HEK293 (cell line): ENCODE measurements around the gene RAB3C.

Experiments
- CTCF ChIA-PET: fragments of 350-600 bp; formaldehyde crosslinking; extraction: SDS; loops from one replicate; lab custom pipeline; 2021; ENCODE audit warnings: antibody characterized with exemption; lab: Yijun Ruan, JAX
- POLR2A ChIA-PET: fragments of 300-600 bp; formaldehyde crosslinking; extraction: SDS; loops from one replicate; lab custom pipeline; 2020; ENCODE audit warnings: antibody characterized with exemption, inconsistent platforms; lab: Yijun Ruan, JAX
- H3K27ac ChIP-seq: fragments of 200-500 bp; sonication (Bioruptor generic); 2 replicates; pipeline ENCODE4 v1.5.1; 2014; ENCODE audit warnings: low read depth, low read length, control low read depth, inconsistent platforms; ENCODE audit errors: extremely low read depth
- H3K36me3 ChIP-seq, 2 experiments: fragments of 200-500 bp in 1 of 2; sonication (Bioruptor generic) in 1 of 2; 1 replicate in 1 of 2; 2 replicates in 1 of 2; pipeline ENCODE4 v1.5.1; 2014 to 2017; ENCODE audit warnings: inconsistent platforms in 2 of 2, low read length in 2 of 2; ENCODE audit not compliant: control insufficient read depth in 2 of 2, insufficient read depth in 1 of 2
- H3K4me1 ChIP-seq: fragments of 200-500 bp; sonication (Bioruptor generic); 2 replicates; pipeline ENCODE4 v1.5.1; 2014; ENCODE audit warnings: mild to moderate bottlenecking, low read length, inconsistent platforms; ENCODE audit not compliant: control insufficient read depth, insufficient read depth
- H3K4me3 ChIP-seq: 2 replicates; pipeline ENCODE4 v1.5.1; 2011; ENCODE audit warnings: low read depth, mild to moderate bottlenecking, control low read depth, low read length, moderate library complexity
- H3K9me3 ChIP-seq: fragments of 200-500 bp; sonication (Bioruptor generic); 2 replicates; pipeline ENCODE4 v1.5.1; 2014; ENCODE audit warnings: low read depth, low read length, inconsistent platforms; ENCODE audit not compliant: control insufficient read depth, insufficient read depth
- GFI1B ChIP-seq: fragments of 450-650 bp; formaldehyde crosslinking; IDR thresholded peaks from 2 replicates; pipeline ENCODE4 v1.5.1; 2016; ENCODE audit warnings: missing biosample characterization, missing genetic modification characterization
- HOXC10 ChIP-seq: sonication (generic); formaldehyde crosslinking; IDR thresholded peaks from 2 replicates; pipeline ENCODE4 v1.8.1; 2023; ENCODE audit warnings: mild to moderate bottlenecking, missing genetic modification reagents
- KLF1 ChIP-seq: fragments of 450-650 bp; formaldehyde crosslinking; IDR thresholded peaks from 2 replicates; pipeline ENCODE4 v1.5.1; 2016; ENCODE audit warnings: missing biosample characterization, missing genetic modification characterization
- KLF8 ChIP-seq: fragments of 450-650 bp; formaldehyde crosslinking; IDR thresholded peaks from 2 replicates; pipeline ENCODE4 v1.5.1; 2016; ENCODE audit warnings: missing biosample characterization, missing genetic modification characterization
- RBAK ChIP-seq: fragments of 450-650 bp; formaldehyde crosslinking; IDR thresholded peaks from 2 replicates; pipeline ENCODE4 v1.5.1; 2016; ENCODE audit warnings: missing biosample characterization, missing genetic modification characterization
- REPIN1 ChIP-seq: fragments of 450-650 bp; formaldehyde crosslinking; IDR thresholded peaks from 2 replicates; pipeline ENCODE4 v1.5.1; 2017; ENCODE audit warnings: missing biosample characterization, missing genetic modification characterization, low read depth
- SALL2 ChIP-seq: fragments of 450-650 bp; formaldehyde crosslinking; IDR thresholded peaks from 2 replicates; pipeline ENCODE4 v1.5.0; 2017; ENCODE audit warnings: missing biosample characterization, mild to moderate bottlenecking, missing genetic modification characterization, borderline replicate concordance
- SCRT1 ChIP-seq: fragments of 450-650 bp; formaldehyde crosslinking; IDR thresholded peaks from 2 replicates; pipeline ENCODE4 v1.5.1; 2016; ENCODE audit warnings: missing biosample characterization, missing genetic modification characterization, borderline replicate concordance
- SP3 ChIP-seq: fragments of 450-650 bp; formaldehyde crosslinking; IDR thresholded peaks from 2 replicates; pipeline ENCODE4 v1.5.1; 2016; ENCODE audit warnings: missing biosample characterization, missing genetic modification characterization
- WT1 ChIP-seq: fragments of 450-650 bp; formaldehyde crosslinking; IDR thresholded peaks from 2 replicates; pipeline ENCODE4 v1.5.1; 2016; ENCODE audit warnings: missing biosample characterization, missing genetic modification characterization
- ZFP41 ChIP-seq: fragments of 450-650 bp; formaldehyde crosslinking; IDR thresholded peaks from 2 replicates; pipeline ENCODE4 v1.5.1; 2016; ENCODE audit warnings: missing biosample characterization, missing genetic modification characterization, borderline replicate concordance
- ZNF133 ChIP-seq: fragments of 450-650 bp; formaldehyde crosslinking; IDR thresholded peaks from 2 replicates; pipeline ENCODE4 v1.5.1; 2016; ENCODE audit warnings: missing biosample characterization, missing genetic modification characterization
- ZNF174 ChIP-seq: fragments of 450-650 bp; formaldehyde crosslinking; IDR thresholded peaks from 2 replicates; pipeline ENCODE4 v1.5.0; 2017; ENCODE audit warnings: missing biosample characterization, mild to moderate bottlenecking, missing genetic modification characterization
- ZNF311 ChIP-seq: fragments of 450-650 bp; formaldehyde crosslinking; IDR thresholded peaks from 2 replicates; pipeline ENCODE4 v1.5.1; 2017; ENCODE audit warnings: missing biosample characterization, missing genetic modification characterization, borderline replicate concordance
- ZNF354C ChIP-seq: fragments of 450-650 bp; formaldehyde crosslinking; IDR thresholded peaks from 2 replicates; pipeline ENCODE4 v1.5.1; 2016; ENCODE audit warnings: missing biosample characterization, missing genetic modification characterization, low read depth, borderline replicate concordance
- ZNF37A ChIP-seq: fragments of 450-650 bp; IDR thresholded peaks from 2 replicates; pipeline ENCODE4 v1.5.1; 2018; ENCODE audit warnings: missing biosample characterization, missing genetic modification characterization
- ZNF391 ChIP-seq: fragments of 450-650 bp; formaldehyde crosslinking; IDR thresholded peaks from 2 replicates; pipeline ENCODE4 v1.5.1; 2016; ENCODE audit warnings: low read depth, missing biosample characterization, missing genetic modification characterization, borderline replicate concordance
- ZNF404 ChIP-seq: fragments of 450-650 bp; formaldehyde crosslinking; IDR thresholded peaks from 2 replicates; pipeline ENCODE4 v1.5.1; 2017; ENCODE audit warnings: missing biosample characterization, missing genetic modification characterization
- ZNF501 ChIP-seq: fragments of 450-650 bp; formaldehyde crosslinking; IDR thresholded peaks from 2 replicates; pipeline ENCODE4 v1.5.1; 2016; ENCODE audit warnings: missing biosample characterization, missing genetic modification characterization
- ZNF510 ChIP-seq: fragments of 450-650 bp; formaldehyde crosslinking; IDR thresholded peaks from 2 replicates; pipeline ENCODE4 v1.5.1; 2018; ENCODE audit warnings: mild to moderate bottlenecking, missing genetic modification characterization, missing biosample characterization; ENCODE audit not compliant: insufficient replicate concordance
- ZNF585B ChIP-seq: fragments of 450-650 bp; formaldehyde crosslinking; IDR thresholded peaks from 2 replicates; pipeline ENCODE4 v1.5.1; 2016; ENCODE audit warnings: missing biosample characterization, missing genetic modification characterization
- ZNF629 ChIP-seq: fragments of 450-650 bp; formaldehyde crosslinking; IDR thresholded peaks from 2 replicates; pipeline ENCODE4 v1.5.1; 2017; ENCODE audit warnings: missing biosample characterization, missing genetic modification characterization
- ZNF654 ChIP-seq: fragments of 450-650 bp; formaldehyde crosslinking; IDR thresholded peaks from 2 replicates; pipeline ENCODE4 v1.5.1; 2016; ENCODE audit warnings: low read depth, missing biosample characterization, missing genetic modification characterization
- ZNF777 ChIP-seq: fragments of 450-650 bp; formaldehyde crosslinking; IDR thresholded peaks from 2 replicates; pipeline ENCODE4 v1.5.1; 2017; ENCODE audit warnings: missing biosample characterization, missing genetic modification characterization, borderline replicate concordance
- ZNF792 ChIP-seq: fragments of 450-650 bp; formaldehyde crosslinking; IDR thresholded peaks from 2 replicates; pipeline ENCODE4 v1.5.1; 2016; ENCODE audit warnings: missing biosample characterization, missing genetic modification characterization
- ZNF837 ChIP-seq: fragments of 450-650 bp; formaldehyde crosslinking; IDR thresholded peaks from 2 replicates; pipeline ENCODE4 v1.5.1; 2016; ENCODE audit warnings: missing biosample characterization, missing genetic modification characterization
- ZSCAN23 ChIP-seq: fragments of 450-650 bp; formaldehyde crosslinking; IDR thresholded peaks from 2 replicates; pipeline ENCODE4 v1.5.1; 2016; ENCODE audit warnings: missing biosample characterization, missing genetic modification characterization
- TF ChIP-seq, protein P1 (sequence below): fragments of 450-650 bp; formaldehyde crosslinking; IDR thresholded peaks from 2 replicates; pipeline ENCODE4 v1.5.1; 2016; ENCODE audit warnings: missing biosample characterization, missing genetic modification characterization

The RAB3C gene

DNA sequence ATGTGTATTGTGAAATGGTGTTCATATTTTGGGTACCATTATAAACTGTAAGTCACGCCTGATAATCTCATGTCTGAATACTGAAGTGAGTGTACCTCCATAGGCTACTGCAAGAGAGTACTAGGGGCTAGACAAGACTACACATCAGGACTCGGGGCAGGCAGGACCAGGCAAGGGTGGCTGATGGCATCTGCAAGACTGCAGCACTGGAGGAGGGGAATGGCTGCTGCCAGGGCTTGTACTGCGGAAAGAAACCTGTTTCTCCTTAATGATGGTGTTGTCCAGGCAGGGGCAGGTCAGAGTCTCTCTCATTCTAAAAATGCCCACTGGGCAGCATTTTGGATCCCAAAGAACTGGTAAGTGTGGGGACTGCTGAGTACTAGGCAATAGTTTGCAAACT lies 172.5 kb downstream of the RAB3C start:
- no peak overlapping the region for H3K4me3 ChIP-seq
- no peak overlapping the region for H3K27ac ChIP-seq
- no peak for TF ChIP-seq ZSCAN23 (tag by site-specific recombination)
- TF ChIP-seq ZNF37A (tag by site-specific recombination): no peak
- TF ChIP-seq ZNF510 (tag by site-specific recombination): no peak
- TF ChIP-seq KLF8 (tag by site-specific recombination): no peak
- no peak for TF ChIP-seq ZFP41 (tag by site-specific recombination)
- no peak for TF ChIP-seq SP3
- no peak for TF ChIP-seq ZNF404 (tag by site-specific recombination)
- no peak for TF ChIP-seq ZNF391
- no peak for TF ChIP-seq ZNF354C (tag by site-specific recombination)
- no peak for TF ChIP-seq ZNF629 (tag by site-specific recombination)
- ChIA-PET CTCF (no interaction called here), POLR2A (no interaction called here)
- no peaks in the 10 kb centered on the region for H3K9me3 ChIP-seq
- H3K36me3 ChIP-seq: no peaks in the 10 kb centered on the region
- H3K4me1 ChIP-seq: no peaks in the 10 kb centered on the region

DNA sequence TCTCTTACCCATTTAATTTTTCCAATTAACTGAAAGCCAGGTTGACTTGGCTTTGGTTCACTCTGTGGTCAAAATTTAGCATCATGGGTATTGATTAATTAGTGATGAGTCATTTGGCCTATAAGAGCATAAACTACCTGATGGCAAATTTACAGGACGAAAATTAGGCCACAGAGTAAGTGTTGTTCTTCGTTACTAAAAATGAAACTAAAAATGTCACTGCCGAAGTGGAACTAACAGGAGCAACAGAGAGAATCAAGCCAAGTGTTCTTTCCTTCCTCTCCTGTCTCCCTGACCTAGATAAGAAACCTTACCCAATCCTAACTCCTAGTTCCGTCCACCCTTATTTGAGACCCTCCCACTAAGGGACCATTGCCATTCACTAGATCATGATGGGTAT lies 176.9 kb downstream of the RAB3C start:
- Histone ChIP-seq H3K27ac (no peak overlapping the region), H3K4me1 (no peaks in the 10 kb centered on the region), H3K36me3 (no peaks in the 10 kb centered on the region), H3K9me3 (no peaks in the 10 kb centered on the region), H3K4me3 (no peak overlapping the region)
- TF ChIP-seq KLF1 (tag by site-specific recombination) (no peak), SCRT1 (no peak), GFI1B (tag by site-specific recombination) (no peak), SALL2 (no peak), RBAK (tag by site-specific recombination) (no peak), SP3 (no peak), ZNF585B (no peak), ZNF501 (no peak), ZNF174 (tag by site-specific recombination) (no peak), ZNF837 (tag by site-specific recombination) (no peak), ZNF133 (no peak), REPIN1 (tag by site-specific recombination) (no peak), ZNF311 (no peak), HOXC10 (no peak), ZNF792 (tag by site-specific recombination) (no peak), ZNF654 (tag by site-specific recombination) (no peak), KLF8 (tag by site-specific recombination) (no peak), ZNF777 (no peak), WT1 (tag by site-specific recombination) (no peak)
- TF ChIP-seq, protein P1, sequence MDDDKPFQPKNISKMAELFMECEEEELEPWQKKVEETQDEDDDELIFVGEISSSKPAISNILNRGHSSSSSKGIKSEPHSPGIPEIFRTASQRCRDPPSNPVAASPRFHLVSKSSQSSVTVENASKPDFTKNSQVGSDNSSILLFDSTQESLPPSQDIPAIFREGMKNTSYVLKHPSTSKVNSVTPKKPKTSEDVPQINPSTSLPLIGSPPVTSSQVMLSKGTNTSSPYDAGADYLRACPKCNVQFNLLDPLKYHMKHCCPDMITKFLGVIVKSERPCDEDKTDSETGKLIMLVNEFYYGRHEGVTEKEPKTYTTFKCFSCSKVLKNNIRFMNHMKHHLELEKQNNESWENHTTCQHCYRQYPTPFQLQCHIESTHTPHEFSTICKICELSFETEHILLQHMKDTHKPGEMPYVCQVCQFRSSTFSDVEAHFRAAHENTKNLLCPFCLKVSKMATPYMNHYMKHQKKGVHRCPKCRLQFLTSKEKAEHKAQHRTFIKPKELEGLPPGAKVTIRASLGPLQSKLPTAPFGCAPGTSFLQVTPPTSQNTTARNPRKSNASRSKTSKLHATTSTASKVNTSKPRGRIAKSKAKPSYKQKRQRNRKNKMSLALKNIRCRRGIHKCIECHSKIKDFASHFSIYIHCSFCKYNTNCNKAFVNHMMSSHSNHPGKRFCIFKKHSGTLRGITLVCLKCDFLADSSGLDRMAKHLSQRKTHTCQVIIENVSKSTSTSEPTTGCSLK (tag by site-specific recombination): no peak
- CTCF ChIA-PET: no interaction called here
- POLR2A ChIA-PET: no interaction called here
